ENCODE data around the gene PRKAA1.
"Not testable (repeated sequence)": the region's sequence is repeated elsewhere in the genome, so short reads cannot be mapped to it uniquely, and the experiment has no call there.

Gene PRKAA1

GRCh38 chr5:40716590-40716989, 81.6 kb downstream of the PRKAA1 start:
- H3K4me3 ChIP-seq (ENCODE audit: low read length, poor library complexity, severe bottlenecking) = no peak overlapping the region
- no peaks in the 10 kb centered on the region for H3K27me3 ChIP-seq (ENCODE audit: insufficient read depth, low read length, poor library complexity, severe bottlenecking)
- H3K9me3 ChIP-seq (ENCODE audit: insufficient read depth, low read depth, low read length) = no peaks in the 10 kb centered on the region
- no peak overlapping the region for H3K9ac ChIP-seq (ENCODE audit: low read depth, low read length, poor library complexity, severe bottlenecking)
- H3K4me1 ChIP-seq (ENCODE audit: insufficient read depth, low read length, poor library complexity, severe bottlenecking) = peaks cover 4% of the 10 kb centered on the region
- H3F3A ChIP-seq (ENCODE audit: low read depth) = no peaks in the 10 kb centered on the region
- H3K79me2 ChIP-seq (ENCODE audit: insufficient read depth, low read length) = no peaks in the 10 kb centered on the region
- no peak overlapping the region for H2AFZ ChIP-seq (ENCODE audit: low read length)
- no peak overlapping the region for H3K4me2 ChIP-seq (ENCODE audit: low read depth, low read length, poor library complexity, severe bottlenecking)
- TF ChIP-seq EZH2phosphoT487 (IDR thresholded peaks at IDR 0.05; ENCODE audit: borderline replicate concordance) = no peak
- TF ChIP-seq CTCF (conservative IDR thresholded peaks at IDR 0.05; ENCODE audit: low read length) = no peak
- H3K9me2 ChIP-seq (replicated peaks; ENCODE audit: low read depth, low read length) = no peaks in the 10 kb centered on the region
- peaks cover 9% of the 10 kb centered on the region; the same call in 1 of the 2 replicates for H3K36me3 ChIP-seq (ENCODE audit: insufficient read depth, low read length)
- H4K20me1 ChIP-seq (ENCODE audit: insufficient read depth, low read length, poor library complexity, severe bottlenecking) = no peaks in the 10 kb centered on the region

- H3K9me3 ChIP-seq (ENCODE audit: insufficient read depth, low read depth, low read length) = no peaks in the 10 kb centered on the region
- no peaks in the 10 kb centered on the region for H3K27me3 ChIP-seq (ENCODE audit: insufficient read depth, low read length, poor library complexity, severe bottlenecking)
- H3K9ac ChIP-seq (ENCODE audit: low read depth, low read length, poor library complexity, severe bottlenecking) = no peak overlapping the region
- H3K79me2 ChIP-seq (ENCODE audit: insufficient read depth, low read length) = no peaks in the 10 kb centered on the region
- no peak overlapping the region for H3K4me3 ChIP-seq (ENCODE audit: low read length, poor library complexity, severe bottlenecking)
- H2AFZ ChIP-seq (ENCODE audit: low read length) = no peak overlapping the region
- no peaks in the 10 kb centered on the region for H4K20me1 ChIP-seq (ENCODE audit: insufficient read depth, low read length, poor library complexity, severe bottlenecking)
- H3K4me2 ChIP-seq (ENCODE audit: low read depth, low read length, poor library complexity, severe bottlenecking) = no peak overlapping the region
- H3K36me3 ChIP-seq (ENCODE audit: insufficient read depth, low read length) = peaks cover 9% of the 10 kb centered on the region; the same call in 1 of the 2 replicates
- H3F3A ChIP-seq (ENCODE audit: low read depth) = no peaks in the 10 kb centered on the region
- TF ChIP-seq EZH2phosphoT487 (IDR thresholded peaks at IDR 0.05; ENCODE audit: borderline replicate concordance) (no peak), CTCF (conservative IDR thresholded peaks at IDR 0.05; ENCODE audit: low read length) (peak; percentile 62)
- H3K9me2 ChIP-seq (replicated peaks; ENCODE audit: low read depth, low read length) = no peaks in the 10 kb centered on the region
- H3K4me1 ChIP-seq (ENCODE audit: insufficient read depth, low read length, poor library complexity, severe bottlenecking) = peaks cover 4% of the 10 kb centered on the region
These were observed 82.2 kb downstream of the PRKAA1 start for GRCh38 chr5:40716000-40716399.

DNA sequence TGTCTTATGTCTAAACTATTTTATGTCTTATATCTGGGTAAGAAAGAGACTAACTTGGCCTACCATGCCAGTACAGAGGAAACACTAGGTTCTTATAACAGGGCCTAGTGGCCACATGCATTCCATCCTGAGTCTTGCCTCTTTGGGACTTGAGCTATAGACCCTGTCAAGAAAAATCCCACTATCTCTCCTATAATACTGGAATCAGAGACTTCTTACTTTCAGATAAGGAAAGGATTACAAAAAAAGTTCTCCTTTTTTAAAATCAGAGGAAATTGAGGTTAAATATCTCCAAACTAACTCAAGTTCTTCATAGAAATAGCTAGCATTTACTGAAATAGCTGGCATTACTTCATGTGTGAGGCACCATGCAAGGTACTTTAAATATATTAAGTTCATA, 84.2 kb downstream of the PRKAA1 start:
- Histone ChIP-seq H3K4me1 (ENCODE audit: insufficient read depth, low read length, poor library complexity, severe bottlenecking) (peaks cover 4% of the 10 kb centered on the region), H3K9me3 (ENCODE audit: insufficient read depth, low read depth, low read length) (no peaks in the 10 kb centered on the region), H3K9me2 (replicated peaks; ENCODE audit: low read depth, low read length) (no peaks in the 10 kb centered on the region), H4K20me1 (ENCODE audit: insufficient read depth, low read length, poor library complexity, severe bottlenecking) (no peaks in the 10 kb centered on the region), H3K4me3 (ENCODE audit: low read length, poor library complexity, severe bottlenecking) (no peak overlapping the region), H3K9ac (ENCODE audit: low read depth, low read length, poor library complexity, severe bottlenecking) (no peak overlapping the region), H2AFZ (ENCODE audit: low read length) (no peak overlapping the region), H3K27me3 (ENCODE audit: insufficient read depth, low read length, poor library complexity, severe bottlenecking) (no peaks in the 10 kb centered on the region), H3F3A (ENCODE audit: low read depth) (no peaks in the 10 kb centered on the region), H3K79me2 (ENCODE audit: insufficient read depth, low read length) (no peaks in the 10 kb centered on the region), H3K4me2 (ENCODE audit: low read depth, low read length, poor library complexity, severe bottlenecking) (no peak overlapping the region), H3K36me3 (ENCODE audit: insufficient read depth, low read length) (no peaks in the 10 kb centered on the region)
- TF ChIP-seq CTCF (conservative IDR thresholded peaks at IDR 0.05; ENCODE audit: low read length) = no peak
- TF ChIP-seq EZH2phosphoT487 (IDR thresholded peaks at IDR 0.05; ENCODE audit: borderline replicate concordance) = no peak

DNA sequence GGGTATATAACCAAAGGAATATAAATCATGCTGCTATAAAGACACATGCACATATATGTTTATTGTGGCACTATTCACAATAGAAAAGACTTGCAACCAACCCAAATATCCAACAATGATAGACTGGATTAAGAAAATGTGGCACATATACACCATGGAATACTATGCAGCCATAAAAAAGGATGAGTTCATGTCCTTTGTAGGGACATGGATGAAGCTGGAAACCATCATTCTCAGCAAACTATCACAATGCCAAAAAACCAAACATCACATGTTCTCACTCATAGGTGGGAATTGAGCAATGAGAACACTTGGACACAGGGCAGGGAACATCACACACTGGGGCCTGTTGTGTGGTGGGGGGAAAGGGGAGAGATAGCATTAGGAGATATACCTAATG, 87.6 kb downstream of the PRKAA1 start:
- H4K20me1 ChIP-seq (ENCODE audit: insufficient read depth, low read length, poor library complexity, severe bottlenecking); H3K9me3 ChIP-seq (ENCODE audit: insufficient read depth, low read depth, low read length); H3K79me2 ChIP-seq (ENCODE audit: insufficient read depth, low read length); H2AFZ ChIP-seq (ENCODE audit: low read length); H3K9ac ChIP-seq (ENCODE audit: low read depth, low read length, poor library complexity, severe bottlenecking); H3K36me3 ChIP-seq (ENCODE audit: insufficient read depth, low read length); H3K4me3 ChIP-seq (ENCODE audit: low read length, poor library complexity, severe bottlenecking); H3K27me3 ChIP-seq (ENCODE audit: insufficient read depth, low read length, poor library complexity, severe bottlenecking); H3F3A ChIP-seq (ENCODE audit: low read depth); H3K4me2 ChIP-seq (ENCODE audit: low read depth, low read length, poor library complexity, severe bottlenecking); H3K9me2 ChIP-seq (replicated peaks; ENCODE audit: low read depth, low read length); H3K4me1 ChIP-seq (ENCODE audit: insufficient read depth, low read length, poor library complexity, severe bottlenecking): not testable (repeated sequence)

Data from Loucy (cell line).